T-cell (primary cell): Measurements from ENCODE around the gene SLC7A10. TPM values are rescaled to one million over a fixed set of nuclear protein-coding genes. Genes with fewer than 3 reads are reported as not detected.
"Not testable (repeated sequence)": the region's sequence is repeated elsewhere in the genome, so short reads cannot be mapped to it uniquely, and the experiment has no call there.

Experiments
- ATAC-seq, 4 experiments: fragments of 200-7000 bp in 3 of 4; fragments of 150-1000 bp in 1 of 4; cut with Tn5 transposase; replicated peaks in 1 of 4; 1 replicate in 3 of 4; 2 replicates in 1 of 4; pipeline ENCODE4 v1.10.0; 2021; ENCODE audit warnings: moderate library complexity in 3 of 4, mild to moderate bottlenecking in 2 of 4, moderate number of reproducible peaks in 1 of 4
- CTCF ChIA-PET, 2 donors: fragments of 300-600 bp; sonication (Branson Sonifier 250); formaldehyde crosslinking; loops; one replicate each; lab custom pipeline; 2022; ENCODE audit warnings: antibody characterized with exemption in 2 of 2; lab: Charles Lee
- POLR2A ChIA-PET, 2 donors: fragments of 300-600 bp; sonication (Branson Sonifier 250); formaldehyde crosslinking; loops; one replicate each; lab custom pipeline; 2022; ENCODE audit warnings: antibody characterized with exemption in 2 of 2; lab: Charles Lee
- DNase-seq, 35 experiments: peaks; one replicate each; pipeline versions ENCODE4 v3.0.0 to v3.0.0-alpha.2; 2013 to 2023
- H3K27ac ChIP-seq: one replicate; pipeline ENCODE4 v1.5.1; 2013; ENCODE audit warnings: low read length
- H3K27me3 ChIP-seq, 2 experiments: replicated peaks in 1 of 2; 1 replicate in 1 of 2; 2 replicates in 1 of 2; pipeline versions ENCODE4 v1.6.1 to v1.7.0; 2013; ENCODE audit warnings: low read length in 1 of 2, mixed read lengths in 1 of 2; ENCODE audit not compliant: control insufficient read depth in 2 of 2, insufficient read depth in 2 of 2; ENCODE audit errors: extremely low read depth in 1 of 2
- H3K36me3 ChIP-seq, 2 donors: 1 replicate in 1 of 2; 2 replicates in 1 of 2; pipeline versions ENCODE4 v1.6.1 to v1.7.0; 2013; ENCODE audit warnings: low read length in 1 of 2; ENCODE audit not compliant: control insufficient read depth in 2 of 2, insufficient read depth in 1 of 2; ENCODE audit errors: extremely low read depth in 1 of 2
- H3K4me1 ChIP-seq, 2 experiments: 1 replicate in 1 of 2; 2 replicates in 1 of 2; pipeline versions ENCODE4 v1.6.1 to v1.7.0; 2013; ENCODE audit warnings: low read length in 2 of 2, mixed read lengths in 1 of 2; ENCODE audit not compliant: insufficient read depth in 2 of 2, control insufficient read depth in 1 of 2; ENCODE audit errors: extremely low read depth in 1 of 2
- H3K4me3 ChIP-seq, 2 donors: 1 replicate in 1 of 2; 2 replicates in 1 of 2; pipeline versions ENCODE4 v1.5.1 to v1.7.0; 2013; ENCODE audit warnings: mild to moderate bottlenecking in 2 of 2, low read length in 1 of 2, moderate library complexity in 1 of 2; ENCODE audit not compliant: control insufficient read depth in 1 of 2; ENCODE audit errors: extremely low read depth in 1 of 2
- H3K9me3 ChIP-seq: 2 replicates; pipeline ENCODE4 v1.7.0; 2013
- H3K27ac Mint-ChIP-seq, 2 donors: one replicate each; pipeline ENCODE4 v1.8.0; 2020 to 2021; ENCODE audit warnings: mild to moderate bottlenecking in 2 of 2, mixed read lengths in 2 of 2
- H3K27me3 Mint-ChIP-seq, 2 donors: one replicate each; pipeline ENCODE4 v1.8.0; 2021 to 2022; ENCODE audit warnings: mixed read lengths in 2 of 2
- H3K36me3 Mint-ChIP-seq: one replicate; pipeline ENCODE4 v1.8.0; 2021; ENCODE audit warnings: mixed read lengths
- H3K4me1 Mint-ChIP-seq, 3 donors: one replicate each; pipeline ENCODE4 v1.8.0; 2020 to 2022; ENCODE audit warnings: mixed read lengths in 3 of 3, mild to moderate bottlenecking in 1 of 3
- H3K4me3 Mint-ChIP-seq, 3 donors: one replicate each; pipeline ENCODE4 v1.8.0; 2020 to 2022; ENCODE audit warnings: mild to moderate bottlenecking in 3 of 3, mixed read lengths in 3 of 3, moderate library complexity in 3 of 3
- H3K9me3 Mint-ChIP-seq, 3 donors: one replicate each; pipeline ENCODE4 v1.8.0; 2020 to 2022; ENCODE audit warnings: mixed read lengths in 3 of 3
- WGBS: methylation state at CpG from one replicate; pipeline ENCODE4 v1.1.5; 2013; ENCODE audit warnings: missing lambda C conversion rate; ENCODE audit not compliant: insufficient coverage; 5-methylcytosine and 5-hydroxymethylcytosine counted together
- total RNA-seq, 35 experiments: library from RNA in 6 of 35; stranded (reverse) in 6 of 35; fragments of 120-200 nt in 1 of 35; gene quantifications; one replicate each; pipeline versions ENCODE4 v1.2.1 to v1.2.4 and lab custom pipeline; 2013 to 2026

SLC7A10 gene
- total RNA-seq, 5 donors from 2014 or later (not counting 1 experiment from before 2014, with no cell fraction given), result not detected

- no CpG with 5 or more reads among the region's 1 CpG for WGBS
Observed at GRCh38 chr19:33171222-33171795, 54.3 kb downstream of the SLC7A10 start.

GRCh38 chr19:33168528-33168927, 57.1 kb downstream of the SLC7A10 start:
- no peaks in the 10 kb centered on the region for H3K27me3 ChIP-seq
- Mint-ChIP-seq H3K4me1 (peaks cover 14 to 25% (median 20%) of the 10 kb centered on the region in 3 donors), H3K9me3 (peaks cover 4 to 13% (median 6%) of the 10 kb centered on the region in 3 donors), H3K27ac (no peak overlapping the region), H3K36me3 (peaks cover 8% of the 10 kb centered on the region), H3K27me3 (no peaks in the 10 kb centered on the region), H3K4me3 (no peak overlapping the region)
- peaks cover 5% of the 10 kb centered on the region for H3K9me3 ChIP-seq
- no peak overlapping the region for H3K27ac ChIP-seq
- no peaks in the 10 kb centered on the region for H3K36me3 ChIP-seq
- peaks cover 0 to 11% of the 10 kb centered on the region in 2 experiments for H3K4me1 ChIP-seq
- ChIA-PET CTCF (interaction anchor here in 1 of 2 donors (0.6 kb wide), 1 partner anchor 21 kb away, joined by 3 read pairs; no protein-coding TSS in a partner anchor), POLR2A (no interaction called here)
- H3K4me3 ChIP-seq, result no peak overlapping the region
- WGBS, result no CpG with 5 or more reads among the region's 1 CpG
- DNase-seq, result no peak
- no peak for ATAC-seq

More at GRCh38 chr19:33171222-33171795, 54.3 kb downstream of the SLC7A10 start:
- peaks cover 4 to 36% of the 10 kb centered on the region in 2 experiments for H3K4me1 ChIP-seq
- CTCF ChIA-PET, result no interaction called here
- DNase-seq (no peak), ATAC-seq (no peak)
- H3K9me3 Mint-ChIP-seq, result peaks cover 4 to 13% (median 6%) of the 10 kb centered on the region in 3 donors
- H3K36me3 Mint-ChIP-seq, result peaks cover 4% of the 10 kb centered on the region
- POLR2A ChIA-PET, result no interaction called here
- H3K27ac ChIP-seq, result no peak overlapping the region
- H3K27ac Mint-ChIP-seq, result no peak overlapping the region
- H3K4me1 Mint-ChIP-seq, result peaks cover 33 to 39% (median 39%) of the 10 kb centered on the region in 3 donors
- H3K27me3 ChIP-seq, result no peaks in the 10 kb centered on the region
- H3K4me3 Mint-ChIP-seq, result no peak overlapping the region
- peaks cover 5% of the 10 kb centered on the region for H3K9me3 ChIP-seq
- H3K36me3 ChIP-seq, result no peaks in the 10 kb centered on the region
- no peaks in the 10 kb centered on the region for H3K27me3 Mint-ChIP-seq
- no peak overlapping the region for H3K4me3 ChIP-seq

DNA sequence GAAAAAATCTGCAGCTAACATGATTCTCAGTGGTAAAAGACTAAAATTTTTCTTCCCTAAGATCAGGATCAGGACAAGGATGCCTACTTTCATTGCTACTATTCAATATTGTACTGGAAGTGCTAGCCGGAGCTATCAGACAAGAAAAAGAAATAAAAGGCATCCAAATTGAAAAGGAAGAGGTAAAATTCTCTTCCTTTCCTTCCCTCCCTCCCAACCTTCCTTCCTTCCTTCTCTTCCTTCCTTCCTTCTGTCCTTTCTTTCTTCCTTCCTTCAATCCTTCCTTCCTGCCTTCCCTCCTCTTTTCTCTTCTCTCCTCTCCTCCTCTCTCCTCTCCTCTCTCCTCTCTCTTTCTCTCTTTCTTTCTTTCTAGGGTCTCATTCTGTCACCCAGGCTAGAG, 58.2 kb downstream of the SLC7A10 start:
- ChIA-PET CTCF (no interaction called here), POLR2A (no interaction called here)
- H3K36me3 ChIP-seq, result no peaks in the 10 kb centered on the region
- H3K27ac ChIP-seq, result no peak overlapping the region
- H3K4me3 ChIP-seq, result no peak overlapping the region
- no peaks in the 10 kb centered on the region for H3K27me3 Mint-ChIP-seq
- peaks cover 9 to 19% (median 15%) of the 10 kb centered on the region in 3 donors for H3K4me1 Mint-ChIP-seq
- peaks cover 0 to under 1% of the 10 kb centered on the region in 2 experiments for H3K4me1 ChIP-seq
- H3K4me3 Mint-ChIP-seq, result no peak overlapping the region
- H3K36me3 Mint-ChIP-seq, result peaks cover 8% of the 10 kb centered on the region
- H3K9me3 Mint-ChIP-seq, result peaks cover 4 to 13% (median 6%) of the 10 kb centered on the region in 3 donors
- no CpG with 5 or more reads among the region's 1 CpG for WGBS
- DNase-seq, result no peak
- H3K27me3 ChIP-seq, result no peaks in the 10 kb centered on the region
- H3K9me3 ChIP-seq, result peaks cover 5% of the 10 kb centered on the region
- no peak for ATAC-seq
- H3K27ac Mint-ChIP-seq, result no peak overlapping the region

DNA sequence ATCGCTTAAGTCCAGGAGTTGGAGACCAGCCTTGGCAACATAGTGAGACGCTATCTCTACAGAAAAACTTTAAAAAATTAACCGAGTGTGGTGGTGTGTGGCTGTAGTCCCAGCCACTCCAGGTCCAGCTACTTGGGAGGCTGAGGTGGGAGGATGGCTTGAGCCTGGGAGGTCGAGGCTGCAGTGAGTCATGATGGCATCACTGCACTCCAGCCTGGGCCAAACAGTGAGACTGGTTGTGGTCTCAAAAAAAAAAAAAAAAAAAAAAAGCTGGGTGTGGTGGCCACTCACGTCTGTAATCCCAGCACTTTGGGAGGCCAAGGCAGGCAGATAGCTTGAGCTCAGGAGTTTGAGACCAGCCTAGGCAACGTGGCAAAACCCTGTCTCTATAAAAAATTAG, 59.6 kb downstream of the SLC7A10 start:
- H3K27me3 Mint-ChIP-seq, H3K9me3 ChIP-seq, H3K27ac Mint-ChIP-seq, H3K27me3 ChIP-seq, ATAC-seq, H3K4me3 ChIP-seq, H3K36me3 Mint-ChIP-seq, DNase-seq, H3K4me1 ChIP-seq, H3K36me3 ChIP-seq, H3K27ac ChIP-seq, CTCF ChIA-PET, H3K4me3 Mint-ChIP-seq: not testable (repeated sequence)
- H3K4me1 Mint-ChIP-seq, result peaks cover 11 to 25% (median 12%) of the 10 kb centered on the region in 3 donors
- POLR2A ChIA-PET, result interaction anchor here (0.6 kb wide), 2 partner anchors 13 to 193 kb away, joined by 3 to 5 read pairs; no protein-coding TSS in a partner anchor
- H3K9me3 Mint-ChIP-seq, result peaks cover 4 to 13% (median 6%) of the 10 kb centered on the region in 3 donors
- WGBS, result no CpG with 5 or more reads among the region's 6 CpGs

DNA sequence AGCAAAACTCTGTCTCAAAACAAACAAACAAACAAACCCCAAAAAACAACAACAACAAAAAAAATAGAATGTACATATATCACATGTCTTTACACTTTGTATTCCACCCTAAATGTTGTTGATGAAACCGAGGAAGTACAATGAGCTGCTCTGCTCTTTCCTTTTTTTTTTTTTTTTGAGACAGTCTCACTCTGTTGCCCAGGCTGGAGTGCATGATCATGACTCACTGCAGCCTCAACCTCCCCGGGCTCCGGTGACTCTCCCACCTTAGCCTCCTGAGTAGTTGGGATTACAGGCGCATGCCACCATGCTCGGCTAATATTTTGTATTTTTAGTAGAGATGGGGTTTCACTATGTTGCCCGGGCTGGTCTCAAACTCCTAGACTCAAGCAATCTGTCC, 62.2 kb downstream of the SLC7A10 start:
- Histone ChIP-seq H3K9me3 (peaks cover 2% of the 10 kb centered on the region), H3K27ac (no peak overlapping the region), H3K4me3 (no peak overlapping the region), H3K4me1 (peaks cover 3 to 31% of the 10 kb centered on the region in 2 experiments), H3K36me3 (no peaks in the 10 kb centered on the region), H3K27me3 (no peaks in the 10 kb centered on the region)
- ATAC-seq (no peak), DNase-seq (no peak)
- ChIA-PET CTCF (no interaction called here), POLR2A (interaction anchor here in 1 of 2 donors (0.7 kb wide), 1 partner anchor 32 kb away, joined by 4 read pairs; no protein-coding TSS in a partner anchor)
- 83% methylated on average over 2 of the region's 6 CpGs for WGBS
- Mint-ChIP-seq H3K4me3 (no peak overlapping the region), H3K27ac (no peak overlapping the region), H3K9me3 (peaks cover 1 to 10% (median 4%) of the 10 kb centered on the region in 3 donors), H3K36me3 (peaks cover 4% of the 10 kb centered on the region), H3K27me3 (no peaks in the 10 kb centered on the region), H3K4me1 (peaks cover 26 to 34% (median 30%) of the 10 kb centered on the region in 3 donors)

DNA sequence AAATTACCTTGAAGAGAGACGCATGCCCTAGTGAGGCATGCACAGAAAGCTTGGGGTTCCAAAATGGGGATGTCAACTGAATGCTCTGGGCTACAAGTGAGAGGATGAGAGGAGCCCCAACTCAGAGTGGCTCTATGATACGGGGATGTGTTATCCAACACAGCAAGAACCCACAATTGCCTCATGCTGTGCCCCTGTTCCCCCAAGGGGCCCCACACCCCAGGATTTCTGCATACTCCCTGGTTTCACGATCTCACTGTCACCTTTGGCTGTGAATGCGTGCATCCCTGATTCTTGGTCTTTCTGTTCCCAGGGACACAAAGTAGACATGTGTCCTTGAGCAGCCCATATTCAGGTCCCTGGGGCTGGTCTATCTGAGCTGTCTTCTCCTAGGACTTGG, 64.4 kb downstream of the SLC7A10 start:
- Mint-ChIP-seq H3K27me3 (no peaks in the 10 kb centered on the region), H3K36me3 (peaks cover 4% of the 10 kb centered on the region), H3K4me3 (peak overlapping the region in 1 of 3 donors; percentile 65), H3K9me3 (no peaks in the 10 kb centered on the region), H3K4me1 (peaks cover 36 to 39% (median 37%) of the 10 kb centered on the region in 3 donors), H3K27ac (peak overlapping the region; percentile 90 to 93)
- peak overlapping the region; percentile 56 for H3K27ac ChIP-seq
- no peaks in the 10 kb centered on the region for H3K36me3 ChIP-seq
- ATAC-seq, result no peak
- no peaks in the 10 kb centered on the region for H3K9me3 ChIP-seq
- ChIA-PET CTCF (interaction anchor here in 1 of 2 donors (1.0 to 2.5 kb wide), 2 partner anchors 16 to 23 kb away, joined by 3 to 22 read pairs; no protein-coding TSS in a partner anchor), POLR2A (interaction anchor here in 1 of 2 donors (1.6 kb wide), 1 partner anchor 16 kb away, joined by 10 read pairs; no protein-coding TSS in a partner anchor)
- no peaks in the 10 kb centered on the region for H3K27me3 ChIP-seq
- H3K4me3 ChIP-seq, result no peak overlapping the region
- no peak for DNase-seq
- WGBS, result 89% methylated on average over 2 of the region's 4 CpGs
- peaks cover 9 to 41% of the 10 kb centered on the region in 2 experiments for H3K4me1 ChIP-seq
